Measurements from ENCODE around the gene MYO16.
"Not testable (repeated sequence)": the region's sequence is repeated elsewhere in the genome, so short reads cannot be mapped to it uniquely, and the experiment has no call there.

MYO16 gene

GRCh38 chr13:109091249-109091648, 461.8 kb downstream of the MYO16 start:
- DNase-seq = no peak

- DNase-seq = not testable (repeated sequence)
These were observed 462.8 kb downstream of the MYO16 start for GRCh38 chr13:109092186-109092585.

GRCh38 chr13:109093998-109094397, 464.6 kb downstream of the MYO16 start:
- no peak for DNase-seq

- no peak for DNase-seq
These were observed 465.7 kb downstream of the MYO16 start for GRCh38 chr13:109095126-109095525.

- no peak for DNase-seq
These were observed 466.7 kb downstream of the MYO16 start for GRCh38 chr13:109096101-109096500.

- no peak for DNase-seq
These were observed 471.4 kb downstream of the MYO16 start for GRCh38 chr13:109100705-109101304.

GRCh38 chr13:109101550-109102144, 472.2 kb downstream of the MYO16 start:
- DNase-seq = no peak

GRCh38 chr13:109105899-109106298, 476.5 kb downstream of the MYO16 start:
- DNase-seq = no peak

GRCh38 chr13:109110159-109110558, 480.7 kb downstream of the MYO16 start:
- no peak for DNase-seq

- no peak for DNase-seq
These were observed 481.7 kb downstream of the MYO16 start for GRCh38 chr13:109111141-109111540.

GRCh38 chr13:109113427-109113826, 484.0 kb downstream of the MYO16 start:
- no peak for DNase-seq

GRCh38 chr13:109114162-109114561, 484.8 kb downstream of the MYO16 start:
- no peak for DNase-seq

GRCh38 chr13:109114991-109115390, 485.6 kb downstream of the MYO16 start:
- DNase-seq = no peak

- no peak for DNase-seq
These were observed 489.1 kb downstream of the MYO16 start for GRCh38 chr13:109118521-109118920.

GRCh38 chr13:109119896-109120295, 490.5 kb downstream of the MYO16 start:
- no peak for DNase-seq

GRCh38 chr13:109121826-109122225, 492.4 kb downstream of the MYO16 start:
- no peak for DNase-seq

GRCh38 chr13:109123971-109124370, 494.6 kb downstream of the MYO16 start:
- no peak for DNase-seq

- DNase-seq = no peak
These were observed 496.8 kb downstream of the MYO16 start for GRCh38 chr13:109126178-109126577.

- no peak for DNase-seq
These were observed 497.7 kb downstream of the MYO16 start for GRCh38 chr13:109126891-109127641.

GRCh38 chr13:109128121-109128520, 498.7 kb downstream of the MYO16 start:
- no peak for DNase-seq

- no peak for DNase-seq
These were observed 500.9 kb downstream of the MYO16 start for GRCh38 chr13:109130093-109130835.

- no peak for DNase-seq
These were observed 502.4 kb downstream of the MYO16 start for GRCh38 chr13:109131698-109132257.

GRCh38 chr13:109135018-109135417, 505.6 kb downstream of the MYO16 start:
- DNase-seq = no peak
